NCI-H1436 (cell line): ENCODE results near the gene LPIN1.
"Not testable (repeated sequence)": the region's sequence is repeated elsewhere in the genome, so short reads cannot be mapped to it uniquely, and the experiment has no call there.

Experiments used
- DNase-seq: peaks from one replicate; lab custom pipeline; 2025; lab: John Stamatoyannopoulos, UW

The LPIN1 gene

DNA sequence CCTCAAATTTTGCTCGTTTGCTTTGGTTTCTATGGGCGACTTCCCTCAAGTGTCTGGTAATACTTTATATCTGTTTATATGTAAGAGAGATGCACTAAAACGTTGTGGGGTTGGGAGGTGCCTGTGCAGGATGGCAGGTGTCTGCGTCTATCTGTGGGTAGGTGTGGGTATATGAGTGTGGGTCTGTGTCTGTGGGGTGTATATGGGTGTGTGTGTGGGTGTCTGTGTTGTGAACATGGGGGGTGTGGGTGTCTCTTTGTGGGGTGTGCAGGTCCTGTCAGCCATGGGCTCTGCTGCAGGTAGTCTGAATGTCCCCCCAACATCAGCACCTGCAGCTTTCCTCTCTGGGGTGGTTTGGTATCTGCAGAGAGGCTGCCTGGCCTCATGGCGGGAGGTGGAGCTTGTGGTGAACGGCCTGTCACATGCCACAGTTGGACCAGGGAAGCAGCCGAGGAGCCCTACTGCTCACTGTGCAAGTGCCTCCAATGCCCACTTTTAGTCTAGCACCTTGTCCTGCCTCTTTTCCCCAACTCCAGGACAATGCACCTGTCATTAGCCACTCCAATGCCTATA lies 90.3 kb downstream of the LPIN1 start:
- DNase-seq = no peak

DNA sequence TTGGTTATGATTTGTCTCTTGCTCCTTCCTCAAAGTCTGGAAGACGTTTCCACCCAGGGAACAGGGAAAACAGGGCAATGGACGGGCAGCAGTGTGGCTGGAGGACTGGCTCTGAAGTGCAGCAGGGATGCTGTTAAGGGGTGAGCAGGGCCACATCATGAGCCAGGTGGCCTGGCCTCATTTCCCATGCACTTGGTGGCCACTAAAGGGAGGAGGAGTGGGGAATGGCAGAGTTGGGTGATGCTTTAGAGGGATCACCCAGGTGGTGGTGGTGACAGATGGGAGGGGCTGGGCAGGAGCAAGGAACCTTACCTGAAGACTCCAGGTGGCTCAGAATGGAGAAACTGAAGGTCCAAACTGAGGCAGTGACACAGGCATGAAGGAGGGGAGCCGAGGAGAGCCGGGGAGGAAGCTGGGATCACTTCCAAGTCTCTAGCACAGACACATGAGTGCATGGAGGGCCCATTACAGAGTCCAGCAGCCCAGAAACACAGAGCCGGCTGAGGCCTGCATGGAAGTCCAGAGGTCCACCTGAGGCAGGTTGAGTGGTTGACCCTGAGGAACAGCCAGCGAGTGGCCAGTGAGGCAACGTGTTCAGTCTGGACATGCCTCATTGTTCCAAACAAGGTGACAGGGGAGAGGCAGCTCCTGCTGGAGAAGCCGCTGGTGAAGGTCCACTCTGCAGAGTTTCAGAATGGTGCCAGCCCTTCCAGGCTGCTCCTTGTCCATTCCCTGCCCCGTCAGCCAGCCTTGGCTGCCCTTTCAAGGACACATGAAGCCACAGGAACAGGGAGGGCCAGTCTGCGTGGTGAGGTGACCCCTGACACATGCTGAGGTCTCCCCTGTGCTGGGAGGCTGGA lies 91.7 kb downstream of the LPIN1 start:
- no peak for DNase-seq

DNA sequence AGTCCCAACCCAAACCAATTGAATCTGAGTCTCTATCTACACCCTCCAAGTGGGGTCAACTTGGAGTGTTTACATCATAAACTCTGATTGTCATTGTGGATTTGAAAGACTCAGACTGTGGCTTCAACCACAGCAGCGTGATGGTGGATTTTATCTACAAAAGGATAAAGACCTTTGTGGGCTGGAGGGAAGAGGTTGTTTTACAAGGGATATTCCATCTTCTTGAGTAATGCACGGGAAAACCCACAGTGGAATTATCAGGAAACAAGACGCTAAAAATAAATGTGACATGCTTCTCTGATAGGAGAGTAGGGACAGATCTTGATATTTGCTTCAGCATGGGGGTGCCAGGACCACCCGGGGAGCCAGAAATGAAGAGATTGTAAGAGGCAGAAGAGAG lies 93.5 kb downstream of the LPIN1 start:
- DNase-seq = no peak

DNA sequence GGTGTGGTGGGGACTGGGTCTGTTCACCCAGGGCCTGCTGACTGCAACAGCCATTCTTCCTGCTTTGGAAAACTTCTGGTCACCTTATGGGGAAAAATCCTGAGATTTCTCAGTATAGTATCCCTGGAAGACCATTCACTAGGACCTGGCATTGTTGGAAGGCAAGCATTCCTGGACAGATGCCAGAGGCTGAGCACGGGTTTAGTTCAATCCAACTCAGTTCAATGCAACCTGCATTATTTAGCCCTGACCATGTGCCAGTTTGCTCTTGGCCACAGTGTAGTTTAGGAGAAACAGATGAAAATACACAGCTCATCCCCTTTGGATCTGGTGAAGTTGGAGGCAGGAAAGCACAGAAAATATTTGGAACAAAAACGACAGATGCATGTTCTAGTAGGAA lies 95.9 kb downstream of the LPIN1 start:
- DNase-seq = no peak

DNA sequence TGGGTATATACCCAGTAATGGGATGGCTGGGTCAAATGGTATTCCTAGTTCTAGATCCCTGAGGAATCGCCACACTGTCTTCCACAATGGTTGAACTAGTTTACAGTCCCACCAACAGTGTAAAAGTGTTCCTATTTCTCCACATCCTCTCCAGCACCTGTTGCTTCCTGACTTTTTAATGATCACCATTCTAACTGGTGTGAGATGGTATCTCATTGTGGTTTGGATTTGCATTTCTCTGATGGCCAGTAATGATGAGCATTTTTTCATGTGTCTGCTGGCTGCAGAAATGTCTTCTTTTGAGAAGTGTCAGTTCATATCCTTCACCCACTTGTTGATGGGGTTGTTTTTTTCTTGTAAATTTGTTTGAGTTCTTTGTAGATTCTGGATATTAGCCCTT lies 98.4 kb downstream of the LPIN1 start:
- not testable (repeated sequence) for DNase-seq

DNA sequence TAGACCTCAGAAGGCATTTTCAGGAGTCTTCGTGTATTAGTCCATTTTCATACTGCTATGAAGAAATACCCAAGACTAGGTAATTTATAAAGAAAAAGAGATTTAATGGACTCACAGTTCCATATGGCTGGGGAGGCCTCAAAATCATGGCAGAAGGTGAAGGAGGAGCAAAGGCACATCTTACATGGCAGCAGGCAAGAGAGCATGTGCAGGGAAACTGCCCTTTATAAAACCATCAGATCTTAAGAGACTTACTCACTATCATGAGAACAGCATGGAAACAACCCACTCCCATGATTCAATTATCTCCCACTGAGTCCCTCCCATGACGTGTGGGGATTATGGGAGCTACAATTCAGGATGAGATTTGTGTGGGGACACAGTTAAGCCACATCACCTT lies 101.5 kb downstream of the LPIN1 start:
- DNase-seq = not testable (repeated sequence)

DNA sequence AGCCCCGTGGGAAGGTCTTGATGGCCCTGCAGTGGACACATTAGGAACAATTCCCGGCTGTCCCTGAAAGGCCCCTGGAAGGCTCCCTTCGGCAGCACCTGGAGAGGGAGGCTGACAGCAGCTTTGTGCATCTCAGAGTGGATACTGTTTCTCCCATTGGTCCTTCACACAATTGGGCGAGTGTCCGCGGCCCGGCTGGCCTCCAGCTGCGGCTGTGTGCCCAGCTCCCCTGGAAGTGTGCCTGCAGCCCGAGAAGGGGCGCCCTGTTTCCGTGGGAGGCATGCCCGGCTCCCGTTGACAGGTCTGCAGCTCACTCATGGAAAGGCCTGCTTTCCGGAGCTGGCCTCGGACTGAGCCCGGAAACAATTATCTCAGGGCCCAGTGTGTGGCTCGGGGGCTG lies 103.7 kb downstream of the LPIN1 start:
- DNase-seq = no peak

DNA sequence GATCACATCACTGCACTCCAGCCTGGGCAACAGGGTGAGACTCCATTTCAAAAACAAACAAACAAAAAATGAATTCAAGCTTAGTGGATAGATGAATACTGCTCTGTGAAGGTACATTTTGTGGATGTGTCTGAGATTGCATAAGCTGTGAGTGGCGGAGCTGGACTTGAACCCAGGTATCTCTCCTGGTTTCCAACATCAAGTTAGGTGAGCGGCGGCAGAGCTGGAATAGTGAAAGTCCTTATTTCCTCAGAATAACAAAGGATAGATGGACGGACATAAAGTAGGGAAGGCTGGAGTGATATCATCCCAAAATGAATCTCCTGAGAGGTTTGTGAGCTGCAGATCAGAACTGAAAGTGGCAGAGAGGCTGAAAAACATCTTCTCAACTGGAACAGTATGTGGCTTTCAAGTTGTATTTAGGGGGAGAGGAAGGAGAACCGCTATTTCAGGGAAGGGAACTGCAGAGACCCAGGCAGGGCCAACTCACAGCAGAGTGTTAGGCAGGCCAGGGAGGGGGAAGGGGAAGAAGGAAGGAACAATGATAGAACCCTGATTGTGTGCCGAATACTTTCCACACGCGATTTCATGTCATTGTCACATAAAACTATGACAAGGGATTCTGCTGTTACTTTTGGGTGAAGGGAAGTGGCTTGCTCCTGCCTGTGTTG lies 106.2 kb downstream of the LPIN1 start:
- no peak for DNase-seq

DNA sequence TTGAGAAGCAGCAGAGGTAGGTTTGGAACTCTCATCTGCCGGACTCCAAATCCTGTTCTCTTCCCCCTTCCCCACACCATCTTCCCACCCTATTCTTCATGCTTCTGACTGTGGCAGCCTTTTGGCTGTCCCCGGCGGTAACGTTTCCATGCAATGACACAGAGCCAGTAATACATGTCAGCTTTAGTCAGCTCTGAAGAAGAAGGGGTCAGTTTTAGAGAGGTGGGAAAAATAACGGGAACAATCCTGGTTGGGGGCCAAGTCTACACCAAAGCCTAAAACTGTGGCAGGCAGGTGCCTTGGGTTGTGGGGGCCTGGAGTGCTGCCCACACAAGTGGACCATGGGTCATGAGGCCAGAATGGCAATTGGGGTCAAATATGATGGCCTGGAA lies 106.8 kb downstream of the LPIN1 start:
- no peak for DNase-seq

DNA sequence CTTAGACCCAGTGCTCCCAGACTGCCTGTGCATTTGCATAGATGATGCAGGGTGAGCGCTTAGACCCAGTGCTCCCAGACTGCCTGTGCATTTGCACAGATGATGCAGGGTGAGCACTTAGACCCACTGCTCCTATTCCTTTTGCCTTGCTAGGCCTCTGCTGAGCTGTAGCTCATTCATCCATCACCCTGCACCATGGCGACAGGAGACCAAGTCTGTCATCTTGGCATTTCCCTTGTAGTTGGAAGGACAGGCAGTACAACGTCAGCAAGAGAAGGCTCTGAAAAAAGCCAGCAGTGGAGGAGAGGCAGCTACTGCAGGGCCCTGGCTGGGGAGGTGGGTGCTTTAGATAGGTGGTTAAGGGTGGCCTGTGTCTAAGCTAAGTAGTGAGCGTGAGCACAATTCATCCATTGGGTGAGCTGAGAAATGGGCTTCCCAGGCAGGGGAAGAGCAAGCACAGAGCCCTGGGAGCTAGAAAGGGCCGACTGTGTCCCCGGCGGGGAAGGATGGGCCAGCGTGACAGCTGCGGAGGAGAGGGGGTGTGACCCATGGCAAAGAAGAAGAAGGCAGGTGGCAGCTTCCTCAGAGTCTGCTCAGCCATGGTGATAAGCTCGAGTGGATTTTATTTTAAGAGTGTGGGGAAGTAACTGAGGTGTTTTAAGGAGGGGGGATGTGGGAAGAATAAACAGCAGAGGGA lies 108.8 kb downstream of the LPIN1 start:
- no peak for DNase-seq

DNA sequence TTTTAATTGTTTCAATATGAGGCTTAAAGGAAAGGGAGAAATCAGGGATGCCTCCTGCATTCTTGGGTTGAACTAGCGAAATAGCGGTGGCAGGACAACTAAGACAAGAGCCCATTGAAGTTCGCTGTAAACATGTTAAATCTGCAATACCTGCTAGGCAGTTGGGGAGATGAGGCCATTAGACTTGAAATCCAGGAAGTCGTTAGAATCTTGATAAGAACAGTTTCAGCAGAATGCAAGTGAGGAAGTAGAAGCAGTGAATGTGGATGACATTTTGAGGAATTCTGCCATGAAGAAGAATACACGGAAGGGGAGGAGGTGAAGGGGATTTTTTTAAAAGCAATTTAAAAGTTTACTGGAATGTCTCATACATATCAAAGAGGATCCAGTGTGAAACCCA lies 109.7 kb downstream of the LPIN1 start:
- DNase-seq = no peak

DNA sequence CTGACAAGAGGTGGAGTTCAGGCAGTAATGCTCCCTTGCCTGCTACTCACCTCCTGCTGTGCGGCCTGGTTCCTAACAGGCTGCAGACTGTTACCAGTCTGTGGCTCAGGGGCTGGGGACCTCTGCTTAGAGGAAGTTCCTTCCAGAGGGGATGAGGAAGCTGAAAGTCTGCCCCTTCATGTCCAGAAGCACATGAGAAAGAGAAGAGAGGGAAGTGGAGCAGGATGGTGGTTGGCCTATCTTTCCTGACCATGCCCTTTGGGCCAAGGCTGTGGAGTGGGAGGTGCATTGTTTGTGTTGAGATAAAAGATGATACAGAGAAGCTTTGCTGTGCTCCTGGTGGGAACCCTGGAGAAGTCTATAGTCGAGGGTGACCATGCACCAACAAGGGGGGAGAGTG lies 112.5 kb downstream of the LPIN1 start:
- no peak for DNase-seq

DNA sequence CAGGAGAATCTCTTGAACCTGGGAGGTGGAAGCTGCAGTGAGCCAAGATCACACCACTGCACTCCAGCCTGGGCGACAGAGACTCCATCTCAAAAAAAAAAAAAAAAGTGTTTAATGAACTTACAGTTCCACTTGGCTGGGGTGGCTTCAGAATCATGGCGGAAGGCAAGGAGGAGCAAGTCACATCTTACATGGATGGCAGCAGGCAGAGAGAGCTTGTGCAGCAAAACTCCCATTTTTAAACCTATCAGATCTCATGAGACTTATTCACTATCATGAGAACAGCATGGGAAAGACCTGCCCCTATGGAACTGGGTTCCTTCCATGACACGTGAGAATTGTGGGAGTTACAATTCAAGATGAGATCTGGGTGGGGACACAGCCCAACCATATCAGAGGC lies 113.5 kb downstream of the LPIN1 start:
- DNase-seq = not testable (repeated sequence)

DNA sequence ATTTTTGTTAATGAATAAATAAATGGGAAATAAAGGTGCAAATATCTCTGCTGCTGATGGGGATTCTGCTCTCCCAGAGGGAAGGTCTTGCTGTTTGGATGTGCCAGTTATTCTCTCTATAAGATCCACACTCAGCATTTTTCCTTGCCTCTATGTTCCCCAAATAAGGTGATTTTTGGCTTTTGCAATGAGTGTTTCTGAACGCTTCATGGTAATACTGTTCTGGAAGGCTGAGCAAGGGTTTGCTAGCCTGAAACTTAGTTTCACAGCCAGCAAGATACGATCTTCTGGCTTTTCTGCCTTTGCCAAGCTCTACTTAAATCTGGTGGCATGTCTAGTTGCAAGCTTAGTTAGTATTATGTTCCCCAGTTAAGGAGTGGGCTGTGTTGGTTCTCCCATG lies 114.6 kb downstream of the LPIN1 start:
- no peak for DNase-seq

DNA sequence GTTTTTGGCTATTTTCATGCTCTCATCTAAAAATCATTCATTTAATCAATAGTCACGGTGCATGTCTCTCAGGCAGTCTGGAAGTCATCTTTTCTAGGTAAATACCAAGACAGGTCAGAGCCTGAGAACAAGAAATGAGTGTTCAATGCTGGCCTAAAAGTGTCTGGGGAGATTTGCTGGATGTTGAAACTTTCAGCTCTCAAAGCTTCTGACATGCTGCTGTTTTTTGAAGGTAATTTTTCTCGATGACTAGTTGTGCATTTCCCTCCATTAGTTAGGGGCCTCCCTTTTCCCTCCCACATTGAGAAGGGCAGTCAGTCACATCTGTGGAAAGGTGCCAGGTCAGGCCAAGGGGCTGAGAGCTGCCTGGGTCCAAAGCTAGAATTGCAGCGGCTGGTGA lies 115.6 kb downstream of the LPIN1 start:
- no peak for DNase-seq

DNA sequence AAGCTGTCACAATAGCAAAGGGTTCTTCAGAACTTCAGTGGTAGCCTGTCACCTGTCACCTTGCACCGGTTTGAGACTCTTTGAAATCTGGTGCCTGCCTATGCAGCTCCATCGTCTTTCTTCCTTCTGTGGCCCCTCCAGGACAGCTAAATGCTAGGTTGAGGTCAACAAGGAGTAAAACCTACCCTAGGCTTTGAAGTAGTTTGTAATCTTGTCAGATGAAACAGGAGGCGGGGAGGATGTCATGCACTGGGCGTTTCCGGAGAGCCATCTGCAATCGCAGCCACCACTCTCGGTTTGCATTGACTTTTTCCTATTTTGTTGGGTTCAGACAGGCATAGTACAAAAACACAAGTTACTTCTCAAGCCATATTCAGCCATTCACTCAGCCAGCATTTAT lies 116.7 kb downstream of the LPIN1 start:
- DNase-seq = no peak

DNA sequence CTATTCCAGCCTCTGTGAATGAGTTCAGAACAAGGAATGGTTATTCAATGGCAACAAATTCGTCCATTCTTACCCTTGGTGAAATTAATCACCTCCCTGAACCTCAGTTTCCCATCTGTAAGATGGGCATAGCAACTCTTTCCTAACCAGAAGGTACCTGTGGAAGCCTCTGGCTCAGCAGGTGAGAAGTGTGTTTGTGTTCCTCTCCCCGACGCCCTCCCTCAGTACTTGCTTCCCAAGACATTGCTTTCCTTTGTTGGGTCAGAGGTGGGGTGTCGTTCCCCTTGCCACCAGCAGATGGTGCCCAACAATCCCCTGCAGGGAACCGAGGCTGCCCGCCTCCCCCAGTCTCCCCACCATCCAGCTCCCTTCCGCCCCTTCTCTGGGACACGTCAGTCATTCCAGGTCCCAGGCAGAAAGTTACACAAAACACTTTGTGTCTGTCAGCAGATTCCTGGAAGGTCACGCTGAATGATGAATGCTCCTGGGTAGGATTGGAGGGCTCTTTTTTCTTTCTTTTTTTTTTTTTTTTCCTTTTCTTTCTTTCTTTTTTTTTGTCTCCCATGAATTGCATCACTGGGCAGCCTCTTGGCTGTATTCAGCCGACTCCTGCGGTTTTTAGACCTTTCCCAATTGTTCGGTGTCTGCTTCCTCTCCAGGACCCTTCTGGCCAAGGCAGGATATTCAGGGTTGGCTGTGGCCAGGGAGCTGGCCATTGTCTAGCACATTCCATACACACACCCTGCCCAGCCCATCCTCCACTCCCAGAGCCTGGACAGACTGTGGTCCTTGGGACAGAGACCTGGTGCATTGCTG lies 117.3 kb downstream of the LPIN1 start:
- peak; percentile 17 for DNase-seq

DNA sequence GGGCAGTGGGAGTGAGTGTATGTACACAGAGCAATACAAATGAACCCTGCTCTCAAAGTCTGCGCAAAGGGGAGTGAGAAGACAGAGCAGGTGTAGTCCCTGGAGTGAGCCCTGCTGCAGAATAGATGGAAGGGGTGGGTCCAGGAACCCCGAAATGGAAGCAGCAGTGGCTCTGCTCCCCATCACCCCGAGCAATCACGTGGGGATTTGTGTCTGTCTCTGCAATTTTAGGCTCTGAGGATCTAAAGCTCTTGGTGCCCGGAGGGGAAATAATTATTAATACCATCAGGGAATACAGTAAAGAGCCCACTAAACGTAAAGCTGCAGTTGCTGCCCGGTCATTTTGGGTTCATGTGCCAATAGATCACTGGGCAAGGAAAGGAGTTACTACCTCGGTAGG lies 118.3 kb downstream of the LPIN1 start:
- DNase-seq = no peak

DNA sequence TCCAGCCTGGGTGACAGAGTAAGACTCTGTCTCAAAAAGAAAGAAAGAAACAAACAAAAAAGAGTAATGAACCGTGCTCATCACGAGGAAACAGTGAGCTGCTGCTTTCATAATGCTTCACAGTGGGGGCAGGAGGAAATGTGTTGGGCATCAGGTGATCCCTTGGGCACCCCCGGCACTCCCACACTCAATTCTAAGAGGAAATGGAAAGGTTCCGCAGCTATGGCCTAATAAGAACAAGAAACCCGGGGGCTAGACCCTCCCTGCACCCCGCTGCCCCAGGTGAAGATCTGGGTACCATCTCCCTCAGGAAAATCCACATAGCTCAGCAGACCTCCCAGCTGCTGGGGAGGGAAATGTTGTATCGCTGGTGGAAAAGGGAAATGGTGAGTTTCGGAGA lies 118.9 kb downstream of the LPIN1 start:
- DNase-seq = no peak

DNA sequence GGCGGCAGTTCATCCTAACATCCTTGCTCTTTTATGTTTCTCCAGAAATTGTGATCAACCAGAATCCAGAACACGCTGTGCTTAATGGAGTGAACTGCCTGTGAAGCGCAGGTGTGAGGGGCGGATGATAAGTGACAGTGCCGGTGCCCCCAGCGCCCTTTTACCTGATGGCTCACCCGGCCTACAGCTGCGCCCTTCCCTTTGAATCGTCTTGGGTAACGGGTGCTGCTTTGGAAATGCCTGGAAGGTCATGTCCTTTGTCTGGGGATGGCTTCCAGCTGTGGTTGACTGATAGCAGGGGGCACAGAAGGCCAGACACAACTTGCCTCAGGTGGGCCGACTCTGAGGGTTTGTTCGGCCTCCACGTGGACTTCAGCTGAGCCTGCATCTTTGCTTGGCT lies 119.4 kb downstream of the LPIN1 start:
- DNase-seq = no peak

DNA sequence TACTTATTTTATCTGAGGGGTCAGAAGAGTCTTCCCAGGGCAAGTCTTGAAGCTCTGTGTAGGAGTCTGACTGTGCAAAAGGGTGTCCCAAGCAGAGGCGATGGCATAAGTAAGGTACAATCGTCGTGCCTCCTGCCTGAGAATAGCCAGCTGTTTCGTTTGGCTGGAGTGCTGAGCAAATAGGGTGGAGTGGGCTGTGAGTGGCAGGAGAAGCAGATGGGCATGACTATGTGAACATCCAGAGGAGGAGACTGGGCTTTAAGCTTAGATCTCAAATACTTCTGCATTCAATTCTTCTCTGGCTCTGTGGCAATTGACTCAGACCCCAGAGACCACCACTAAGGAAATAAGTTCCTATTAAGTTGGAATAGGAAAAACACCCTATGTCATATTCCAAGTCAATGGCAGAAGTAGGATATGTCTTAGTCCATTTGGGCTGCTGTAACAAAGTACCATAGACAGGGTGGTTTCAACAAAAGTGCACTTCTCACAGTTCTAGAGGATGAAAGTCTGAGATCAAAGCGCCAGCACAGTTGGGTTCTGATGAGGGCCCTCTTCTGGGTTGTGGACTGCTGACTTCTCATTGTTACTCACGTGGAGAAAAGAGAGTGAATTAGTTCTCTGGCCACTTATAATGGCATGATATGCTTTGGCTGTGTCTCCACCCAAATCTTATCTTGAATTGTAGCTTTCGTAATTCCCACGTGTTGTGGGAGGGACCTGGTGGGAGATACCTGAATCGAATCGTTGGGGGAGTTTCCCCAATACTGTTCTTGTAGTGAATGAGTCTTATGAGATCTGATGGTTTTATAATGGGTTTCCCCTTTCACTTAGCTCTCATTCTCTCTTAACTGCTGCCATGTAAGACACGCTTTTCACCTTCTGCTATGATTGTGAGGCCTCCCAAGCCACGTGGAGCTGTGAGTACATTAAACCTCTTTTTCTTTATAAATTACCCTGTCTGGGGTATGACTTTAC lies 120.2 kb downstream of the LPIN1 start:
- DNase-seq = no peak
